ENCODE measurements around the gene FGF18. TPM values are rescaled to one million over a fixed set of nuclear protein-coding genes. Genes with fewer than 3 reads are reported as not detected.

The FGF18 gene
- total RNA-seq, 1 experiment from 2014 or later = 0.06 TPM

DNA sequence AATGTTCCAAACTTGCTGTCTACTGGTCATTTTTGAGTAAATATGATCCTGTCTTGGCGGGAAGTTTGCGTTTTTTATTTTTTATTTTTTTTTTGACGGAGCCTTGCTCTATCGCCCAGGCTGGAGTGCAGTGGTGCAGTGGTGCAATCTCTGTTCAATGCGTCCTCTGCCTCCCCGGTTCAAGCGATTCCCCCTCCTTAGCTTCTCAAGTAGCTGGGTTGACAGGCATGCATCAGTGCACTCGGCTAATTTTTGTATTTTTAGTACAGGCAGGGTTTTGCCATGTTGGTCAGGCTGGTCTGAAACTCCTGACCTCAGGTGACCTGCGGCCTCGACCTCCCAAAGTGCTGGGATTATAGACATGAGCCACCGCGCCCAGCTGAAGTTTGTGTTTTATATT is 45.4 kb downstream of the FGF18 start:
- DNase-seq (ENCODE audit: low read depth) = no peak

DNA sequence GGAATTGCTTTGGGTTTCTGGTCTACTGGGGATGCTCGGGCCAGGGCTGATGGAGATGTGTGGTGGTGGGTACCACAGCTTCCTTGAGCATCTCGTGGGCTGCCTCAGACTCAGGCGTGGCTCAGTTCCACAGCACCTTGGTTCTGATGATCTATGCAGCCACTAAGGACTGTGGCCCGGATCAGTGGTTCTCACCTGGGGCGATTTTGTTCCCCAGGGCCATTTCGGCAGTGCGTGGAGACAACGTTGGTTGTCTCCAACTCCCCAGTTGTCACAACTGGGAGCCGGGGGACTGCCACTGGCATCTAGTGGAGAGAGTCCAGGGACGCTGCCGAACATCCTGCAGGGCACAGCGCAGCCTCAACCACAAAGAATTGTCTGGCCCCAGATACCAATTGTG is 47.7 kb downstream of the FGF18 start:
- DNase-seq (ENCODE audit: low read depth) = no peak

DNA sequence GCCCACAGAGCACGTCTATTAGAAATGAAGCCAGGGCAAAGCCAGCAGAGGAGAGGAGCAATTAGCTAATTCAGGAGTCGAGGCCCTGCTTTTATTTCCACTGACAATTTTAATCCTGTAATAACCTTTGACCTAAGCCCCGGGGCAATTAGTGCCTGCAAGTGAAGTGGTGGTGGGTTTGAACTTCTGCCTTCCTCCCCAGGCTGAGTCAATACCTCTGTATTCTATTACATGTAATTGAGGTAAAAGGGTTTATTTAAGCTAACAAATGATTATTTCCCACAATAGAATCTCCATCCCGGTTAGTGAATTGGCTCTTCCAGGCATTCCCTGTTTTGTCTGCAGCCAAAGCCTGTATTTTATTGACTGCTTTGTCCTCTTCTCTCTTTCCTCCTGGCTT is 49.9 kb downstream of the FGF18 start:
- no peak for DNase-seq (ENCODE audit: low read depth)

DNA sequence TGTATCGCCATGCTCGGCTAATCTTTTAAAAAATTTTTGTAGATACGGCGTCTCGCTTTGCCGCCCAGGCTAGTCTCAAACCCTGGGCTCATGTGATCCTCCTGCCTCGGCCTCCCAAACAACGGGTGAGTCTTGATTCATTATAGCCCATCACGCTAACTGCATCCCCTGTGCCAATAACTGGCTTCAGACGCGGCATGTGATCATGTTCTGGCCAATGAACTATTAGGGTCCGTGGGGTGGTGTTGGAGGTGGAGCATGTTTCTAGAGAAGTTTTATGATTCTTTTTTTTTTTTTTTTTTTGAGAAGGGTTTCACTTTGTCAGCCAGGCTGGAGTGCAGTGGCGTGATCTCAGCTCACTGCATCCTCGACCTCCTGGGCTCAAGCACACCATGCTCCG is 51.0 kb downstream of the FGF18 start:
- DNase-seq (ENCODE audit: low read depth) = peak; percentile 9

DNA sequence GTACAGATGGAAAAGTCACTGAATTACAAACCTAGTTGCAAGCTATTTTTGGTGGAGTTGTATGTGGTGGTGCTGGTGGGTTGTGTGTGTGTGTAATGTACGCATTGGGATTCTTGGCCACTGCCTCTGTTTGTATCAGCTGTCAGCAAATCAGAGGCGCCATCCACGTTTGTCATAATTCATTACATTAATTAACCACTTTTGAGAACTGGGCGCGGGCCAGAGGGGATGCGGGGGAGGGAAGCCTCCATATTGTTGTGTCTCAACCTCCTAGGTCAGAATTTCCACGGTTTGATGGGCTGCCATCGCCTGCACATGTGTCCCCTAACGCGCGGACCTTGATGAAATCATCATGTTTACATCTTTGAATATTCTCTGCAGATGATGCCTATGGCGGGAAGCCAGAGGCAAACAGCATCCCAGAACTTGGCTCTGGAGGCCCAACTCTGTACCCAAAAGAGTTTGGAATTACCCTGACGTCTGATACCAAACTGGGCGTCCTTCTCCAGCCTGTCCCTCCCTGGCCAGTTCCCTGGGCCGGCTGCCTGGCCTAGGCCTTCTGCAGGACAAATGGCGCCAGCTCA is 54.9 kb downstream of the FGF18 start:
- no peak for DNase-seq (ENCODE audit: low read depth)

DNA sequence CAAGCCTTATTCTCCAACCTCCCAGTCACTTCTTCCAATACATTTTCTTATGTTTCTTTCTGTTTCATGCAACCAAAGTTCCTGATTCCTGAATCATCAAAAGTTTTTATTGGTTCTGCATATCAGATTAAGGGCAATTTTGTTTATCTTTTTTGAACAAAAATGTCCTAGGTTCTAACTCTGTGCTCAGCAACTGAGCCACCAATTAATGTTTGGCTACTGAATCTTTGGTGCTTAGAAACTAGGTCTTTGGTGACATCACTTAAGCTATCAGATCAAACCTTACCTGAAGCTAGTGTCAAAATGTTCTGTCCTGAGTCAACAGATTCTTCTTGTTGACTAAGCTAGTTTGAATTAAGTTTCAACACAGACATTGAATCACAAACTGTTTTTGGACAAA is 56.1 kb downstream of the FGF18 start:
- no peak for DNase-seq (ENCODE audit: low read depth)

DNA sequence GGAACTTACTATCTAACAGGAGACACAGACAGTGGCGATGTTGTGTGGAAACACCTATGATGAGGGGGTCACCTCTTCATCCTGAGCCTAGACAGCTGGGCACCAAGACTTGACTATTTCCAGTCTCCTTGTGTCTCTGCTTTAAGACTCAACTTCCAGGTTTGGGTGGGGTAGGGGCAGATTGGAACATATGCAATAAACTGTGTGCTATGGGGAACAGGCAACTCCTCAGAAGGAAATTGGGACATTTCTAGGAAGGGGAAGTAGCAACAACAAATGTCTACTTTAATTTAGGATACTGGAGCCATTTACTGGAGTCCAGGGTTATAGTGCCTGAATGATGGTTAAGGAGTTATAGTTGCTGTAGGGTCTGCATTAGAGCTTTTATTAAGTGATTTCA is 57.3 kb downstream of the FGF18 start:
- no peak for DNase-seq (ENCODE audit: low read depth)

DNA sequence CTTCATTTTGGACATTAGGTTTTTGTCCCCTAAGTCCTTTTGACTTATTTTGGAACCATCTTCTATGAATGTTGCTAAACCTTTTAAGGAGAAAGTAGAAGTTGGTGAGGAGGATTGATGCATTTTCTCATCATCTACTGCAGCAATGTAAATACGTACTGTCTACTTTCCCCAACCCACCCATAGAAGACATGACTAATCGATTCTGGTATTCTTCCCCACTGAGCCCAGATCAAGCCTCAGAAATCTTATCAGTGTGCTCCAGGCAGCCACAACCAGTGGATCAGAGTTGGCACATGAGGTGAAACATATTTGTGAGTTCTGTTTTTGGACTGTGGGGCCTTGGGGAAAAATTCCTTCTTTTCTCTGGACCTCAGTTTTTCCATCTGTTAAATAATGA is 57.7 kb downstream of the FGF18 start:
- DNase-seq (ENCODE audit: low read depth) = no peak

DNA sequence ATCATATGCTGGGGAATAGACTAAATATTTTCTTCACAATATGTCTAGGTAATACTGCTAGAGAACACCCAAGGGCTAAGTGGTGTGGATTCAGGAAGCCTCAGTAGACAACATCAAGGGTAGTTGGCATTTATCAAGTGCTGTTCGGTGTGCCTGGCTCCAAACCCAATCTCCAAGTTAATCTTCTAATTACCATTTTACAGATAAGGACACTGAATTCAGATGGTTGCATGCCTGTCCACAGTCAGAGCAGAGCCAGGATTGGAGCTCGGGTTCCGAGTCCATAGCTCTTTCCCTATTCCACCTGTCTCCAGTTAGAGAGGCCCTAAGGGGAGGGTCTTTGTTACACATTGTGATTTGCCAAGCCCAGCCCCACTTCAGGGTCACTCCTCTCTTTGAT is 58.2 kb downstream of the FGF18 start:
- DNase-seq (ENCODE audit: low read depth) = no peak

DNA sequence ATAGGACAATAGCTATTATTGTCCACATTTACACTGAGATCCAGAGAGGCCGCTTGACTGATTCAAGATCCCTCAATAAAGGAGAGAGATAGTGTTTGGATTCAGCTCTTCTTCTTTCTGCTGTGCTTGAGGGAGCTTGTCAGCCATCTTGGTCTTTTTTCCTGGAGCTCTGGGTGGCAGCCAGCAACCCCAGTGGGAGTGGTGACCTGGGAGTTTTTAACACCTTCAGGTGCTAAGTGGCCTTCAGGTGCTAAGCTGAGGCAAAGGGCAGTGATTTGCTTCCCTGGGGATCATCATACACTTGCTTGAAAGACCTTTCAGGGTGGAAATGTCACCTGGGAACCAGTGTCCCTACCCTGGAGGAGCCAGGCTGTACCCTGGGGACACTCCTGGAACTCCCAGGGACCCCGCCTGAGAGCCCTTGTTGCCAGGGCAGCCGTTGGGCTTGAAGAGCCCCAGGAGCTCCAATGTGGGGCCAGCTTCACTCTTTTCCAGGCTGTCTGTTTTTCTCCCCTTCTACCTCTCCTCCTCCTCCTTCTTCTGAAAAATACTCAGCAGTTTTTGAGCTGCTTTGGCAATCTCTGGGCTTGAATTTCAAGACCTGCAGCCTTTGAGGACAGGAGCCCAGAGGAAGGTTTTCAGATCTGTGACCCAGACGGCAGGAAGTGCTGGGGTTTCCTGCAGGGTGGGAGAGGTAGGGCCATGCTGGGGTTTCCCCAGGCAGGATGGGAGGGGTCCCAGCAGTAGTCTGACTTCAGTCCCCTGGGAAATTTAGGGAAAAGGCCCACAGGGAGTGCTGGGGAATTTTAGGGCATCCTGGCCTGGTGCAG is 59.7 kb downstream of the FGF18 start:
- no peak for DNase-seq (ENCODE audit: low read depth)

DNA sequence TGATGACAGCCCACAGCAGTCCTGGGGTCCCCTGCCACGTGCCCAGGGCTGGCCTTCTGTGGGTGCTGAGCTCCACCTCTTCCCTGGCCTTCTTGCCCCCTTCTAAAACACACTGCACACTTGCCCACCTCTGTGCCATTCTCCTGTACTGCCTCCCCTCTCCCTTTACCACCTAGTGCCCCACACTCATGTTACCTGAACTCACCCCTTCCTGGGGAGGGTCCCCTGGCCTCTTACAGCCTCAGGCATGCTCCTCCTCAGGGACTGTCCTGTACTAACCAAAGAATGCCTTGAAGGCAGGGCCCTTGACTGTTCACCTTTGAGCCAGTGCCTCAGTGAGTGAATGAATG is 60.3 kb downstream of the FGF18 start:
- DNase-seq (ENCODE audit: low read depth) = no peak

DNA sequence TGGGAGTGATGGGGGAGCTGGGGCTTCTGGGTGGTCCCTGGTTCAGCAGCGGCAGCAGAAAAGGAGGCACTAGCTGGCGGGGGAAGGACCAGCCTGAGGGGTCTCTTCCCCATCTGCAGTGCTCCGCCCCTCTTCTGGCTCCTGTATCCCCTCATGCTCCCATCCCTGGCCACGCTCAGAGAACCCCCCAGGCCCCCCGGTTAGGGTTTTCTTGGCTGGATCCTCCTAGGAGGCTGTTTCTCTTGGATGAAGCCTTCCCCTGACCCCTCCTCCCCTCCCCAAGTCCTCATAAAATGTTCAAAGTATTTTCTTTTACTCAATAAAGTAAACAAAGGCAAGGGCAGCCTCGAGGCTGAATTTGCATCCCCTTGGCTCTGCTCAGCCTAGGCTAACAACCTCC is 60.8 kb downstream of the FGF18 start:
- no peak for DNase-seq (ENCODE audit: low read depth)

DNA sequence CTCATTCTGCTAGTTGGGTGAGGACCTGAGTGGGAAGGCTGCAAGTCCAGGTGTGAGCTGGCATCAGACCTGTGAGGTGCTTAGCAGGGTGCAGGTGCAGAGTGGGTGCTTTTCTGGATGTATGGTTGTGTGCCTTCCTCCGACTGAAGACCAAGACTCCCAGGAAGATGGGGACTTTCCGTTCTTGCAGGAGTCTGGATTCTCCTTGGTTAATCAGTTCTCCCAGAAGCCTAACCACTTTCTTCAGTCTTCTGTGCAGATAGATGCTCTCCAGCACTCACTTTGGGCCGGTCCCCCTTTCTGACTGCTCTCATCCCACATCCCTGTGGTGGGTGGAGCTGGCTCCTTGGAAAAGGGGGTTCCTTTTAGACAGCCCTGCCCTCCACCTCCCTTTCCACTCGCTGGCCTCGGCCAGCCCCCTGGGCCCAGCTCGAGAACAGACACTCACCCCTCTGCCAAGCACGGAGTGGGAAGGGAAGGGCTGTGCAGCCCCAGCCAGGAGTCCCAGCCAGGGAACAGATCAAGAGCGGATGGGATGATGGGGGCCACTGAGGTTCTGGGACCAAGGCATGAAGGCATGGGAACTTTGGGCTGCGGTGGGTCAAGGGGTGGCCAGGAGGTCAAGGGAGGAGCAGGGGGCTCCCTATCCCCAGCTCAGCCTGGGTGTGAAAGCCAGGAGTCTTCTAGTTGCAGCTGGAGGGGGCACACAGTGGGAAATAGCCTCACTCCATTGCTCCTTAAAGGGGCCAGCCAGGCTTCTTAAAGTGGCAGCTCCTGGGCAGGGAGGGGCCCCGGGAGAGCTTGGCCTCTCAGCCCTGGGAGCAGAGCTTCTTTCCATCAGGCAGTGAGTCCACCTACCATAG is 62.4 kb downstream of the FGF18 start:
- DNase-seq (ENCODE audit: low read depth) = no peak

DNA sequence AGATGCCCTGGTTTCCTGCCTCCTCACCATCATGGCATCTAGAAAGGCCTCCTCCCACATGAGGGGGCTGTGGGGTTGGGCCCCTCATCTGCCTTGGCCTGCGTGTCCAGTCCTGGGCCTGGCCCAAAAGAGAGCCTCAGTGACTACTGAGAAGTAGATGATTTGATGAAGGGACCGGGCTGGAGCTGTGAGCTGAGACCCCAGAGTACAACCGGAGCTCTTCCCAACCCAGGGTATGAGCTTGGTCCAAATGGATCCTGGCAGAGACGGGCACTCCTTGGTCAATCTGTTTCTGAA is 62.9 kb downstream of the FGF18 start:
- DNase-seq (ENCODE audit: low read depth) = no peak

DNA sequence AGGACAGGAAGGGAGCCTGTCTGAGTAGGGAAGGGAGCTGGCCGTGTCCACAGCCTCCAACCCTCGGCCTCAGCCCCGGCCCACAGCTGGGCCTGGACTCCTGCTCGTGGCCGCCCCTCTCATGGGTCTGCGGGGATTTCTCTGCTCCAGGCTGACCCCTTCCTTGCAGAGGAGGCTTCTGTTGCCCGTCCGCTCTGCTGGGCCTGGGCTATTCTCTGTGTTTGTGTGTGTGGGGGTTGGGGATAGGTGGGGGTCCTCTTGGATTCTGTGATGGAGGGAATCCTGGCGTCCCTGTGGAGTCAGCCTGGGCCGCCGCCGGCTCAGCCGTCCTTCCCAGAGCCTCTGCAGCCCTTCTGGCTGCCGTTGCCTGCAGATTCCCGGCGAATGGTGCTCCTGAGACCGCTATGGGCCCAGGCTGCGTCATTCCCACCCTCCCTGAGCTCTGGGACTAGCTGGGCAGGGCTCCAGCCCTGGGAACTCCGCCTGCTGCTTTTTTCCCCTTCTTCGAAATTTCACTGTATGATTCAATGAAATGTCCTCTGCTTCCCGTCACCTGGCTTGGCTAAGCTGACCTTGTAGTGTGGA is 64.2 kb downstream of the FGF18 start:
- peak; percentile 34 for DNase-seq (ENCODE audit: low read depth)

DNA sequence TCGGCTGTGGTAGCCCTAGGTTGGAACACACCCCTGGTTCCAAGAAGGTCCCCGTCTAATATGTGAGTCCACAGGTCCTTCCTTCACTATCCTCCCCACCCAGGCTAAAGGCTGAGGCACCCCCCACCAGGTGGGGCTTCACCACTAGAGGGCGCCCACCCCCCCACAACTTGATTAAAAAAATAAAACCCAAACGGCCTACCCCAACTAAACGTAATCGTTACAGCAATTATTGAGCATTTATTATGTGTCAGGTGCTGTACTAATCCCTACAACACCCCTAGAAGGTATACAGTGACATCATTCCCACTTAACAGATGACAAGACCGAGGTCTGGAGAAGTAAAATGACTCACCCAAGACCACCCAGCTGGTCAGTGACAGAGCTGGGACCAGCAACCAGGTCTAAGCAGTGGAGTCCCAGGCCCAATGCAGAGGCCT is 65.0 kb downstream of the FGF18 start:
- DNase-seq (ENCODE audit: low read depth) = peak; percentile 40

DNA sequence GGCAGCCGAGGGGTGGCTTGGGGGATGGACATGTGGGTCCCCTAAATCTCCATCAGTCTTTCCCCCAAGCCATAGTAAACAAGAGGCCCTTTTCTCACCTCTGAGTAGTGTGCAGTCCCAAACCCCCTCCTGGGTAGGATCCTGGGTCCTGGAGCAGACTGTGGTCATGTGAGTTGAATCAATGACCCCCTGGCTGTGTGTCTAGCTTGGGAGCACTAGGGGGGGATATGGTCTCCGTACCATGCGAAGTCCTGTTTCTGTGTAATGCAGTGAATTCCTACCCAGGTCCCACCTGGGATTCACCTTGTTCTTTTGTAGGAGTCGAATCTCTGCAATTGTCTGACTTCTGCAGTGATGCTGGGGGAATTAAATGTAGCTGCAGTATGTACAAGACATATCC is 66.2 kb downstream of the FGF18 start:
- DNase-seq (ENCODE audit: low read depth) = no peak

DNA sequence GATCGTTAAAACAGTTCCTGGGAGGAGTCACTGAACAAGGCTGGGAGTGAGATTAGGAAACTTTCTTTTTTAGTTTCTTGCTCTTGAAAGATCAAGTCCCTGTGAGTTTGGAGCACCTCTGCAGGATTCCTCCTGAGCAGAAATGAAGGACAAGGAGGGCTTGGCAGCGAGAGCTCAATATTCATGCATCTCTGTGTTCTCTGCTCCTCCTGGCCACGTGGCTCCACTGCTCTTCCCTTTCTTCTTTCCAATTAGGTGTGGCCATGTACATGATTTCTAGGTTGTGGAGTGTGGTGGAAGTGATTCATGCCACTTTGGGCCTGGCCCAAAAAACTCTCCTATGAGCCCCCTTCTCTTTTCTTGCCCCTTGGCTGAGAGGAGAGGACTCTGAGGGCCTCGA is 67.2 kb downstream of the FGF18 start:
- DNase-seq (ENCODE audit: low read depth) = no peak

DNA sequence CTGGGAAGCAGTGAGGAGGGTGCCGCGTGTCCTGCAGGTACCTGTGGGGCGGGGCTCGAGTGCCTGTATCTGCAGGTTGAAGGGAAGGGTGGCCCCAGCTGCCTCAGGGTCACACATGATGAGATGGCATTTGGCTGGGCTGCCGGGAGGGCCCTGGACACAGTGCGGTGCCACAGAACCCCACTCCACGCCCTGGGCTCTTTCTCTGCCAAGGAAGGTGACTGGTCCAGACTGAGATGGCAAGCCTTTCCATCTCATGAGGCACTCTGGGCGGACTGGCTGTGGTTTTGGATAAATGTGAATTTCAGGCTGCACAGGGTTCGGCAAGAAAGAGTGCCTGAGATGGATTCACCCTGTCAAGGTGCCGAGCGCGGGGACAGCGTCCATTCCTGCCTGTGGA is 69.4 kb downstream of the FGF18 start:
- no peak for DNase-seq (ENCODE audit: low read depth)

DNA sequence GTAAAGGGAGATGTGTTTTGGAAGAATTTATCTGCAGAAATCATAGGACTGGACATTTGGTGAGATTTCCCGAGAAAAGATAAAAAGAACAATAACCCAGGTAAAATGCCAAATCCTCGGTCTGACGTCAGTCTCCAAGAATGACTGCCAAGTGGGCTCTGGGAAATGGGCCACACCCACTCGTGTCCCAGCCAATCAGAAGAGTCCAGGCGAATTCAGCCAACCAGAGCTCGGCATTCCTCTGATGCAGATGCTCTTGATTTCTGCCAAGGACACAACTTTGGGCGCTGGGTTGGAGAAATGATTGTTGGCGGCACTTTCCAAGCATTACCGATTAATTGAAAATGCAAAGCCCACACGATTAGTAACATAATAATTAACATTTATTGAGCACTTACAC is 73.3 kb downstream of the FGF18 start:
- no peak for DNase-seq (ENCODE audit: low read depth)

DNA sequence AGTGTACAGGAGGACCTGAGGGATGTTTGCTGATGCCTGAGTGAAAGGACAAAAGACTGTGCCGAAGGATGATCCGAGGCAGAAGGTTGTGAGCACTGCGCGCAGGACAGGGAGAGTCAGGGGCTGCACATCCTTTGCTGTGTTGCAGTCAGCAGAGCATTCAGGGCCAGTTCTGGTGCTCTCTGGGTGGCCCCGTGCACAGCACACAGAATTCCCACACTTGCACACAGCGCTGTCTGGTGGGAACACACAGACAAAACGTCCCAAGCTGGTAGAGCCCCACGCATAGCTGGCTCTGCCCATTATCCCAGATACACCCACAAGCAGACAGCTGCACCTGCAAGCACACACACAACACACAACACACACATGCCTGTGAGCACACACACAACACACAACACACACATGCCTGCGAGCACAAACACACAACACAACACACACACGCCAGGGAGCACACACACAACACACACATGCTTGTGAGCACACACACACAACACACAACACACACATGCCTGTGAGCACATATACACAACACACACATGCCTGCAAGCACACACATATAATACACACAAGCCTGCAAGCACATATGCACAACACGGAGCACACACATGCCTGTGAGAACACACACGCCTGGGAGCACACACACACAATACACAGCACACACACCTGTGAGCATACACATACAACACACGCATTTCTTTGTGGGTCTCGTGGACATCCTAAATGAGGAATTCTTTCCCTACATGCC is 74.4 kb downstream of the FGF18 start:
- DNase-seq (ENCODE audit: low read depth) = no peak
